ENCODE results near the gene SLC7A4.
"Not testable (repeated sequence)": the region's sequence is repeated elsewhere in the genome, so short reads cannot be mapped to it uniquely, and the experiment has no call there.

Gene SLC7A4

DNA sequence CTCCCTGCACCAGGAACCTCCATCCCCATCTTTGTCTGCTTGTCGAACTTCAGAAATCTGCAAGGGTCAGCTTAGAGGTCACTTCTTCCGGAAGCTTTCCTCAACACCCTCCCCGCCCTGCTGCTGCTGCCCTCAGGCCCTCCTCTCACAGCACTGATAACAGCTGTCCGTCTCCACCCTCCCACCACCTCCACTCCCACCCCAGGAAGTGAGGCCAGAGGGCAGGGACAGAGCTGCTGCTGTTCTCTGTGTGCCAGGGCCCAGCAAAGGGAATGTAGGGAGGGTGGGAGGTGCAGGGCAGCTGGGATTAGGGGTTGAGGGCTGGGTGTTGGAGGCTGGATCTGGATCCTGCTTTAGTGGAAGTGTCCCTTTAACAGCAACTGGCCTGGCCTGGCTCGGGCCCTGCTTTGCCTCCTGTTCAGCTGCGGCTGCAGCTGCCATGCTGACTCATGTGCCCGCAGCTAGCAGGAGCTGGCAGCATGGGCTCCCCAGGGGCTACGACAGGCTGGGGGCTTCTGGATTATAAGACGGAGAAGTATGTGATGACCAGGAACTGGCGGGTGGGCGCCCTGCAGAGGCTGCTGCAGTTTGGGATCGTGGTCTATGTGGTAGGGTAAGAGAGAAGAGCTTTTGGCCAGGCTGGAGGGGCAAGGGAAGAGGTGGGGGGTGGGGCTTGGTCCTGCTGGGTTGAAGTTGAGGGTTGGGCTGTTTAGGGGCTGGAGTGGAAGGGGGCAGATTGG lies 17.5 kb downstream of the SLC7A4 start, which contains the start of gene P2RX6:
Gene P2RX6, plus strand, starts transcription at position 440 of the 740 bp plus-strand sequence. Its CDS starts 10 bp downstream, at position 450.
- peak; percentile 89 for DNase-seq

DNA sequence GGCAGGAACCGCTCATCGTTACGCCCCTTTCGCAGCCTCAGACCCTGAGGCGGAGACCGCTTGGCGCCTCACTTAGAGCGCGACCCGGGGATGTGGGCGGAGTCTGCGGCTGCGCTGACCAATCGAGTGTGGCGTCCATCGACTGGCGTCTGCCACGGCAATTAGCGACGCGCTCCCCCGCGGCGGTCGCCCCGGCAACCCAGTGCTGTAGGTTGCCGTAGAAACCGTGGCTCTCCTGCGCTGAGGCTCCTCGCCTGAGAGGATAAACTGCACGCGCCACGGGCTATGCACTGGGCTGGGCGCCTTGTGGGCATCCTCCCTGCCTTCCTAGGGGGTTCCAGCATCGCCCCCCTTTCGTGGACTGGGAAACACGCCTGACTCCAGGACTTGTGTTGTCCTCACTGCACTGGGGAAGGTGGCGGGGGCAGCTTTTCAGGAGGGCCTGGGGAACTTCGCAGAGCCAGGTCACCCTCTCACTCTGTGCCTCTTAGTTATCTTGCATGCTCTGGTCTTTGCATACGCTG lies 18.1 kb downstream of the SLC7A4 start:
- DNase-seq = peak; percentile 98

DNA sequence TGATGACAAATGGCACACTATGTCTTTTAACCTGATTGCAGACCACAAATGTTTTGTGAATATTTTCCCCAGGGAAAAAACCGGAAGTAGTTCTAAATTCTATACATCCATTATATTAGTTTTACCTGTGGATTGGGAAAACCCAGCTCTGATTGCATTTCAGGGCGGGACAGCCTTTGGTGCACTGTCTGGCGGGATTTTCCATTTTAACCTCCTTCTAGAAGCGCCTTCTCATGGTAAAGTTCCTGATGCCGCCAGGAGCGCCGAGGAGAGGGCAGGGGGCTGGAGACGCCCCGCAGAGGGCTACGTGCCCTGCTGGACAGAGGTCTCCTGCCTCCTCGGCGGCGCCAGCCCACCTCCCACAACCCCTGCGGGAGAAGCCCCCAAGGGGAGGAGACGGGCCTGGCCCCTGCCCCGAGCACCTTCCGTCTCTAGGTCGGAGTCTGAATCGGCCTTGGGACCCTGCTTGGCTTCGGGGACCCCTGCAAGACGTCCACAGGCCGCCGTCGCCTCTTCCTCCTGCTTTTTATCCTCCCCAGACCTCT lies 18.6 kb downstream of the SLC7A4 start:
- no peak for DNase-seq

DNA sequence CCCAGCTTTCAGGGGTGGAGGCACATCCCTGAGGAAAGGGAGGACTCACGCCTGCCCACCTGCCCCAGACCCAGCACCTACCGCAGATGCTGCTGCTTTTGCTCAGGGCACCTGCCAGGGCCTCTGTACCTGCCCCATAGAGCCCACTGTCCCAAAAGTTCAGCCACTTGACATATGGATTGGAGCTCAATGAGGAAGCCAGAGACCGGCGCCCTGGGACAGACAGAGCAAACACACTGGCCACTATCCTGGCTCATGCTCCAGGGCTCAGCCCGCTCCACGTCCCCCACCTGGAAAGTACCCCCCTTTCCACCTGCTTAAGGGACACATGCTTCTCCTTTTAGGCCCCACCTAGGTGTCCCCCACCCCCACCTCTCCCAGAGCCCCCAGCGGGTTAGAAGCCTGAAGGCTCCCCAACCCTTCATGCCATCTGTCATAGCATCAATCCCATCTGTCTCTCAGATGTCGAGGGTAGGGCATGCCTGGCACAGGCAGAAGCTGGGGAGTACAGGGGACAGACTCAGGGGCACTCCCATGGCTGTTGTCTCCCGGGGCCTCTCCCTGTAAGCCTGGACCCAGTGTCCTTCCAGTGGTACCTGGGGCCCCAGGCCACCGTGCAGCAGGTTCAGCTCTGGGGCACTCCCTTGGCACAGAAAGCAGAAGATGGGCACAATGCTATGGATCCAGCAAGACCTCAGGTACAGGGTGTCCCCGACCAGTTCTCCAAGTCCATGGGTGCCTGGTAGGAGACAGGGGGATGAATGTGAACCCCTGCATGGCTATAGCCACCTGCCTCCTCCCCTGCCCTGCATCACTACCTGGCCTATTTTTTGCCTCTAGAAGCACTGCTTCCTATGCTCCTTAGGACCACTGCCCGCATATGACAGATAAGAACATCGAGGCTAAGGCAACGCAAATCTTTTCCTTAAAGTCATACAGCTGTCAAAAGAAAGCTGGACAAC lies 19.6 kb downstream of the SLC7A4 start:
- no peak for DNase-seq

DNA sequence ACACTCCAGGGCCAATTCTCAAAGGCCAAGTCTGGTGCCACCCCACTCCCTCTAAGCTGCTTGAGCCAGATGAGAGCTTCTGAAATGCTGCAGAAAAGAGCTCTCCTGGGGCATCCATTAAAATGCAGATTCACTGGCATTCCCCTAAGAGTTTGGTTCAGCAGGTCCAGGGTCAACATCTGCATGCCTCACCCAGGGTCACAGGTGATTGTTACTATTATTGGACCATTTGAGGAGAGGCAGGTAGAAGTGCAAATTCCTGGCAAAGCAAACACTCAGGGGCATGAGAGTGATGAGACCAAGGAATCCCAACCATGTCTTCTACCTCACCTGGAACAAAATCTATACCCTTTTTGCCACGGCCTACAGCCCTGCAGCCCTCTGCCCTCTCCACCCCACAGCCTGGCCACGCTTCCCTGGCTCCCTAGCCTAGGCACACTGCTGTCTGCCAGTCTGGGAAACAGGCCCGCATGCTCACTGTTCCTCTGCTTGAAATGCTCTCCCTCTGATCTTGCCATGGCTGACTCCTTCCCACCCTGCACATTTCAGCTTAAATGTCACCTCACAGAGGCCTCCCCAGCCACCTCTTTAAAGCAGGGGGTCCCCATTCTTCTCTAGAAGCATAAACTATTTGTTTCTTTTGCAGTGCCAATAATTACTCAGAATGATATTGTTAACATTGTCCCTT lies 21.8 kb downstream of the SLC7A4 start:
- no peak for DNase-seq

DNA sequence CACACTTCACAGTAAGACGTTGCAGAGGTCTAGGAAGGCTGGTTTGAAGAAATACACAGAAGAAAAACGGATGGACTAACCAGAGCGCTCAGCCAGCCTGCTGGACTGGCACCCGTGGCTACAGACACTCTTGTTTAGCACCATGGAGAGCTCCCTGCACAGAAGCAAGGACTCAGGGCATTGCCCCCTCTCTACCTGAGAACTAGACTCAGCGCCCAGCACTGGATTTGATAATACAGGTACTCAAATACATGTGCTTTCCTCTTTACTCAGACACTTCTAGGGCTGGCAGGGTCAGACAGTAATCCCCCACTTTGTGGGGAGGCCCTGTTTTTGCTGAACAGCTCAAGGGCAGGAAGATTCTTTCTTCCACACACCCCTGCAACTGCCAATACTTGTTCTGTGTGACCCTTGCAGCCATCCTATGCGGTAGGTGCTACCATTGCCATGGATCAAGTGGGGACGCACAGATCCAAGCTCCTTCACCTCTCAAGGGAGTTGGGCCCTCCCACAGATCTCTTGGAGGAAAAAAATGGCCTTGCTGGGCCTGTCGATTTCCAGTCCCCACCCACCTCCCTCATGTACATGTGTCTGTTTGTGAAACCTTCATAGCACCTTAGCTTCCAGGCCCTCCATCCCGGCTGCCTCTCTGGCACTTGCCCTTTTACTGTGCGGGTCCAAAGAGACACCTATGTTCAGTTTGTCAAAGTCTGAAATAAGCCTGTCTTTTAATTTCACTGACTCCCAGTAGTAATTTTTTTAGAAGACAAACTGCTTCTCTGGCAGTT lies 22.5 kb downstream of the SLC7A4 start:
- DNase-seq = peak; percentile 69

DNA sequence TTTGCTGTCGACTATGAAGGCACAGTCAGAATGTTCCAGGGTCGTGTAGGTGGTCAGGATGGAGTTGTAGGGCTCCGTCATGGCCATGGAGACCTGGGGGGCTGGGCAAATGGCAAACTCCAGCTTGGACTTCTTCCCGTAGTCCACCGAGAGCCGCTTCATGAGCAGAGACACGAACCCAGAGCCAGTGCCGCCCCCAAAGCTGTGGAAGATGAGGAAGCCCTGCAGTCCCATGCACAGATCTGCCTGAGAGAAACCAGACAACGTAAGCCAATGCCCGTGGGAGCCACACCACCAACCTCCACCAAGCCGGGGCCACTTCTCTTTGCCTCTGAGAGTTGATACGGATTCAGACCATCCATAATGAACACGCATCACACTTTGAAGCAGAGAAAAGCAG lies 23.2 kb downstream of the SLC7A4 start:
- DNase-seq = not testable (repeated sequence)

DNA sequence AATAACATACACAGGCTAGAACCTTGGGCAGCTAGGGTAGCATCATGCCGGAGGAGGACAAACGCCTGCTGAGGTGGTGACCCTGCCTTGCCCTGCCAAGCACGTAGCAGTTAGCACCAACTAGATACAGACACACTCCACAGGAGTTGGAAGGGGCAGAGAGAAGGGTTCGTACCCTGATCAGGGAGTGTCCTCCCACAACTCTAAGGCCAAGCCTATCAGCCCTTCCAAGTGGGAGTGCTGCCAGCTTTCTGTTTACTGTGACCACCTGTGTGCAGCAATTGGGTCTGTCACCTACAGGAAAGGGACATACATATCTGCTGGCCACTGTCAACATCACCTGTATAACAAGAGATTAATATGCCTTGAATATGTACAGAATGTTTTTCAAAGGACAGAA lies 28.6 kb downstream of the SLC7A4 start:
- no peak for DNase-seq

DNA sequence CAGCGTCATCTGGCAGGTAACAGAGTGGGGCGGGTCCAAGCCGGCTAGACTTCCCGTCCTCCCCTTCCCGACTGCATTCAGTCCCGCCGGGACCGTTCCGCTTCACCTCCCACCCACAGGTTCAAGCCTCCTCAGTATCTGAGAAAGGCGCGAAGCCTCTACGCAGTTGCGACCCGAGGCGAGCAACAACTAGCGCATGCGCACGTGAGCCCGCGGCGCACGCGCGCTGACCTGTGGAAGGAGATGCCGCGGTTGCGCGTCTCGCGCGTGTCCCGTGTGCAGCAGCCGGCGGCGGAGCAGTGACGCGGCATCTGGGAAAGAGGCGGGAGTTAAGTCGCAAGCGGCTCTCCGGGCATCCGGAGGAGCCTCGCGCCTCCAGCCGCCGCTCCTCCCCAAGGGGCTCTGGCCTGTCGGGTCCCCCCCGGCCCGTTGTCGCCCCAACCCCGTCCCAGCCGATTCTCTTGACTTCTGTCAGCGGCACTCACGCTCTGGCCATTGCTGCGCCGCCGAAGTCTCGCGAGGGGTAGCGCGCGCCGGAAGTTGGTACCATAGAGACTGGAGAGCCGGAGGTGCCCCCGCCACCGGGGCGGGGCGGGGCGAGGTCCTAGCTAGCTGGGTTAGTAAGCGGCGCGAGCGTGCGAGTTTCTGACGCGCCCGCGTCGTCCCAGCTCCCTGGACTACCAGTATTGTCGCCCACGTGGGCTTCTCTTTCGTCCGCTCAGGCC lies 30.6 kb downstream of the SLC7A4 start, which contains the start of gene THAP7:
Gene THAP7, minus strand, starts transcription at position 518 of the 725 bp plus-strand sequence. Its CDS starts 207 bp downstream, at position 311.
- peak; percentile 99 for DNase-seq

DNA sequence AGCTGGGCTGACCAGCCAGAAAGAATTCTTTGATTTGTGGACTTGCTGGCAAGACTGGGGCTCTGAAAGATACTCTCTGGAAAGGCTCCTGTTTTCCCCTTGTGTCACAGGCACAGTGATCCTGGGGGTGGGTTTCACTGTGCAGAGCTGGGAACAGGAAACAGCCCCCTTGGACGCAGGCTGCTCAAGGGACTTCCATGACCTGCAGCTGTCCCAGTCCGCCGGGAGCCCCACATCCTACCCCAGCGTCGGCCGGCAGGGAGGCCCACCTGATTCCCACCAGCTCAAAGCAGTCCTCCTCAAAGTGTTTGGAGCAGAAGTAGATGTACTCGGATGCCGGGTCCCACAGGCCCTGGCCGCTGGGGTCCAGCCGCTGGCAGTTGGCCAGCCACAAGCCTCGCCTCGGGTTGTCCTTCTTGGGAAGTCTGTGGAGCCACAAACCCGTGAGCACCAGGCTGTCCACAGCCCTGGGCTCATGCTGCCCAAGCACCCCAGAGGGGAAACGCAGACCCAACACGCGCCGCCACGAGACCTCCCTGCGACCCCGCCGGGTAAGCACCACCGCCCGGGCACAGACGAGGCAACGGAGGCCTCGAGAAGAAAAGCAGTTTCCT lies 31.3 kb downstream of the SLC7A4 start:
- no peak for DNase-seq

DNA sequence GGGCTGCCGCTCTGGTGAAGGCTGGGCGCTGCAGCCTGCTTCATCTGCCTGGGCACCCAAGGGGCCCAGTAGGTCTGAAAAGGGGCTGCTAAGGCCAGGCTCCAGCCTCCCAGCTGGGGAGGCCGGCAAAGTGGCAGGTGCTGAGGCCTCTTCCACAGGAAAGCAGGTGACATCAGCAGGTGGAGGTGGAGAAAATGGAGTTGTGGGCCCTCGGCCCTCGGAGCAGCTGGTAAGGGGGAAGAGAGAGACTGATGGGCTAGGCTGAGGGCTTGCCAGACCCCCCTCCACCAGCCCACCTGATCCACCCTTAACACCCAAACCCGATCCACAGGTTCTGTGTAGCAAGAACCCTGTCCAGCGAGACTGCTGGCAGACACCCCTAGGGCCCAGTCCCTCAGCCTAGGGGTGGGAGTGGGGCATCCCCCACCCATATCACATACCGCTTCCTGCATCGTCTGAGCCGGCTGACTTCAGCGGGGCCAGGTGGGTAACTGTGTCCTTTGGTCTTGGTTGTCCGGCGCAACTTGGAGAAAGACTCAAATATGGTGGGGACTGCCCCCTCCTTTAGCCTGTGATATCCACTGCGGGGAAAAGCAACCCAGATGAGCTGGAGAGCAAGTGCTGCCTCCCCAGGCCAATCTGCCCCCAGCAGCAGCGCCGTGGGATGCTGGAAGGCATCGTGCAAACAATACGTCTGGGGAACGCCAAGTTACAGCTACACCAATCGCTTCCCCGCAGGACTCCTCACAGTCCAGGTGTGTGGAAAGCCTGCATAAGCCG lies 32.0 kb downstream of the SLC7A4 start:
- no peak for DNase-seq

DNA sequence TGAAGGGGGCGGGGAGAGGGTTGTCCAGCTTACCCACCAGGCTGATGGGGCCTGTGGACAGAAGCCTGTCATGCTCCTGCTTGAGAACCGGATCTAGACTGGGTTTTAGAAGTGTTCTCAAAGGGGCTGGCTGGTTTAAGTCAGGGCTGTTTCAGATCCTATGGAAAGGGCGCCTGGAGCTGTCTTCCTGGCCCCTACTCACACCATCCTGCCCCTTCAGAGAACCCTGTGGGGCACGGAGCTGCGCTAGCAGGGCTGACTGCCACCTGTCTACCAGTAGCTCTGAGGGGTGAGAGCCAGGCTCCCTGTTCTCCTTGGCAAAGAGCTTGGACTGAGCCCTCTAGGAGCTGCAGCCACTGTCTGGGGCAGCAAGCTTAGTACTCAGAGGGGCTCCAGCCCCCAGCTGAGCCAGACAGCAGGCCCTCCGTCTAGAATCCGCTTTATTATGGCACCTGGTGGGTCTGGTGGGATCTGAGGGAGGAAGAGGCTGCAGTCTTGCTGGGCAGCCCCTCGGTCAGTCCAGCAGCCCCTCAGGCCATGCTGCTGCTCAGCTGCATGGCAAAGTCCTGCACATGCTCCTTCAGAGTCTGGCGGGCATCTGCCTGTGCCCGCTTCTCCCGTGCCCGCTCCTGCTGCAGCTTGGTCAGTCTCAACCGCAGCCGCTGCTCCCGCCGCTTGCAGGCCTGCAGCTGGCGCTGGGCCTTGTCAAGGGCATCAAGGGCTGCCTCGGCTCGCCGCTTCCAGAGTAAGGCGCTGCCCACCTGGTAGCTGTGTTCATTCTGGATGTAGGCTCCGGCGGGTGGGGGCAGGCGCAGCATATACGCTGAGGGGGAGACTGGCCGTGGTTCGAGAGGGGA lies 32.8 kb downstream of the SLC7A4 start:
- no peak for DNase-seq

DNA sequence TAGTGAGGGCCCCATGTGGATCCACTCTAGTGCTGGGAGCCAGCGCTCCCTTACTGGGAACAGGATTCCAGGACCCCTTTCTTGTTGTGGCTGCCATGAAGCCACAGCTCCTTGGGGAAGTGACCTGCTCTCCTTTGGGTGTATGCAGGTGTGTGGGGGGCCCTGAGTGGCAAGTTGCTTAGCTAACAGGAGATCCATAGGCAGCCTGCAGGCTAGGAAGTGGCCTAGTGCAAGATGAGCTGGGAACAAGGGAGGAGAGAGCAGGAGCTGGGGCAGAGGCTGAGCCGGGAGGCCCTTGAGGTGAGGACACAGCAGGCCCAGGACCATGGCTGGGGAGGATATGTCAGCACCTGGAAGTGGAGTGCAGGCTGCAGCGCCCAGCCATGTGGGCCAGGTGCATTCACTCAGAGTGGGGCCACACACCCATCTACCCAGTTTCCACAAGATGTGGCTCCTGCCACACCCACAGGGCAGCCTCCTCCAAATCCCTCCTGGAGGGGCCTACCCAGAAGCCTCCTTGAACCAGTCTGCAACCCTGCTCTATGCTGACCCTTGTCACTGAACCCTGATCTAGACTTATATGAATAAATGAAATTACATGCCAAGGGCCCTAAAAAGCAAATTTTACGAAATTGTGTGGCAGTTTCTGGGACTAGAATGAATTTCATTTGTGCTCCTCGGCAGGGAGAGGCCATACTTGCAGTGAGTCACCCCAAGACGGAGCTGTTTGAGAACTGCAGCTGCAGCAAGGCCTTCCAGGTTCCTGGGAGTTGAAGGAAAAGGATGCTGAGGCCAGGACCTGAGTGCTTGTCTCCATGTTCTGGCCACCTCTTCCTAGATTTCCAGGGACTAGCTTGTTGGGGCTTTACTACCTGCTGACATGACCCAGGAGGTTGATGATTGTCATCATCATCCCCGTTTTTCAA lies 33.7 kb downstream of the SLC7A4 start:
- DNase-seq = no peak

DNA sequence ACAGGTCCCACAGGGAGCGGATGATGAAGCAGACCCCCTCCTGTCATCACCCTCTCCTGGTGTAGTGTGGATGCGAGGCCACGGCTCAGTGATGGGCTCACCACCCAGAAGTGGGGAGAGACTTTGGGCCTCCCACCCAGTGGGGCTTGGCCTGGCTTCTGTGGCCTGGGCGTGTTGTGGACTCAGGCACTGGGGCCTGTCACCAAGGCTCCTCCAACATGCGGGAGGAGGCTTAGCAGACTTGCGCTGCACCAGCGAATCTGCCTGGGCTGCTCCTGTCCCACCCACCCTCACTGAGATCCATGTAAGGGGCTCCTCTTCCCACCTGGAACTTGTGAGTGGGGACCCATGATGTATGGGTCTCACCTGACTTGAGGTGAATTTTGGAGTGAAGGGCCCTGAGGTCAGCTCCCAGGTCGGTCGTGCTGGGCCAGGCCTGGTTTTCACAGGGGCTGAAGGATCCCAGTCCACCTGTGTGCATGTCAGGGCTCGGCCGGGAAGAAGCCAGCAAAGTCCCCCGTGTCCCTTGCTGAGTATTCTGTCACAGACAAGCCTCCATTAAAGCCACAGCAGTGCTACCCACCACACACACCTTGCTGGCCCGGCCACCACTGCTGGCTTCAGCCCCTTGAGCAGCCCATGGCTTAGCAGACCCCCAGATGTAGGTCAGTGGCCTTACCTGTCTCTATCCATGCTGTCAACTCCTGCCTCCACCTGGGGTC lies 34.7 kb downstream of the SLC7A4 start:
- no peak for DNase-seq

DNA sequence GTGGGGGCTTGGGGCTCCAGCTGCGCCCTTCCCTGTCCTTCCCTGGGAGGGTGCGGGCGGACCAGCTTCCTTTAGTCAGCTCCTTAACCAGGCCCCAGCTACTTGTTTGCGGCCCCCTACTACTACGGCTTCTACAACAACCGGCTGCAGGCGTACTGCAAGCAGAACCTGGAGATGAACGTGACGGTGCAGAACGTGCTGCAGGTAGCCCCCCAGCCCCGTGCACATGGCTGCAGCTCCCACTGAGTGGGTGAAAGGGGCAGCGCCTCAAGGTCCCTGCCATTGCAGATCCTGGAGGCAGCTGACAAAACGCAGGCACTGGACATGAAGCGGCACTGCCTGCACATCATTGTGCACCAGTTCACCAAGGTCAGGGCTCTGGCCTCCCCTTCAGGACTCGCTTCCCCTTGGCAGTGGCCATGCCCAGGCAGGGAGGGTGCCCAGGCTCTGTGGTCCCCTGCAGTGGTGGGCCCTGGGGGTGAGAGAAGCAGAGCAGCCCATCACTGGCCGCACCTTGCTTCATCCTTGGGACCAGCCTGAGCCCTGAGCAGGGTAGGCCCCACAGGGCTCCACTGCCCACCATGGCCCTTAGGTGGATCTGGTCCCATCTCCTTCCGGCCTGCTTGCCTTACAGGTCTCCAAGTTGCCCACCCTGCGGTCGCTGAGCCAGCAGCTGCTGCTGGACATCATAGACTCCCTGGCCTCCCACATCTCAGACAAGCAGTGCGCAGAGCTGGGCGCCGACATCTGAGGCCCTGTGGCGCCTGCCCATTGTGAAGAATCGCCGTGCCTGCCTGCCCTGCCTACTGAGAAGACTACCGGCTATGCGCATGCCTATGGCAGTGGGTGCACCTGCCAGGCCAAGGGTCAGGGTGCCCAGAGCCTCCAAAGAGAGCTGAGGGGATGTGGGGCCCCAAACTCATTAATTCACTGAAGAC lies 35.5 kb downstream of the SLC7A4 start:
- no peak for DNase-seq

DNA sequence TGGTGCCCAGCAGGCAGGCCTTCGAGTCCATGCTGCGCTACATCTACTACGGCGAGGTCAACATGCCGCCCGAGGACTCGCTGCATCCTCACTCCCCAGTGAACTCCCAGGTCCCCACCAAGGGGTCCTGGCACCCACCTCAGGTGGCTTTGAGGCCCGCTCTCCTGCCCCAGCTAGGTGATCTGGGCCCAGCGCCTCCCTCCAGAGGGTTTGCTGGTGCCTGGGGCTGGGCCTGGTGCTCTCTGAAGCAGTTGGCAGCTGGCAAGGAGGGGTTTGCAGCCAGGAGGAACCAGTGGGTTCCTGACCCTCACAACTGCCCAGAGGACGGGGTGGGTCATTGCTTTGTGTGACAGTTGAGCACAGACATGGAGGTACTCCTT lies 36.3 kb downstream of the SLC7A4 start:
- DNase-seq = no peak
